Activated naive CD4-positive, alpha-beta T cell treated with anti-CD3 and anti-CD28 coated beads, Interleukin-2, amount 50 U/mL, for 24 hours (primary cell): ENCODE results near the gene MARK2.

Source experiments
- H3K27ac Mint-ChIP-seq: one replicate; pipeline ENCODE4 v1.8.0; 2021; ENCODE audit warnings: mild to moderate bottlenecking, mixed read lengths
- H3K27me3 Mint-ChIP-seq: one replicate; pipeline ENCODE4 v1.8.0; 2021; ENCODE audit warnings: mixed read lengths
- H3K36me3 Mint-ChIP-seq: one replicate; pipeline ENCODE4 v1.8.0; 2021; ENCODE audit warnings: mixed read lengths
- H3K4me1 Mint-ChIP-seq: one replicate; pipeline ENCODE4 v1.8.0; 2021; ENCODE audit warnings: mixed read lengths
- H3K4me3 Mint-ChIP-seq: one replicate; pipeline ENCODE4 v1.8.0; 2021; ENCODE audit warnings: mild to moderate bottlenecking, mixed read lengths
- H3K9me3 Mint-ChIP-seq: one replicate; pipeline ENCODE4 v1.8.0; 2021; ENCODE audit warnings: mixed read lengths

Gene MARK2

GRCh38 chr11:63913866-63914830 is 75.2 kb downstream of the MARK2 start:
- H3K27ac Mint-ChIP-seq: no peak overlapping the region
- no peak overlapping the region for H3K4me3 Mint-ChIP-seq
- H3K4me1 Mint-ChIP-seq: peaks cover 10% of the 10 kb centered on the region
- H3K36me3 Mint-ChIP-seq: no peaks in the 10 kb centered on the region
- H3K27me3 Mint-ChIP-seq: no peaks in the 10 kb centered on the region
- no peaks in the 10 kb centered on the region for H3K9me3 Mint-ChIP-seq

- Mint-ChIP-seq H3K4me1 (peaks cover 10% of the 10 kb centered on the region), H3K9me3 (no peaks in the 10 kb centered on the region), H3K27me3 (no peaks in the 10 kb centered on the region), H3K36me3 (no peaks in the 10 kb centered on the region), H3K27ac (no peak overlapping the region), H3K4me3 (peak overlapping the region; percentile 19)
Measured at GRCh38 chr11:63914896-63915691, 76.2 kb downstream of the MARK2 start.

DNA sequence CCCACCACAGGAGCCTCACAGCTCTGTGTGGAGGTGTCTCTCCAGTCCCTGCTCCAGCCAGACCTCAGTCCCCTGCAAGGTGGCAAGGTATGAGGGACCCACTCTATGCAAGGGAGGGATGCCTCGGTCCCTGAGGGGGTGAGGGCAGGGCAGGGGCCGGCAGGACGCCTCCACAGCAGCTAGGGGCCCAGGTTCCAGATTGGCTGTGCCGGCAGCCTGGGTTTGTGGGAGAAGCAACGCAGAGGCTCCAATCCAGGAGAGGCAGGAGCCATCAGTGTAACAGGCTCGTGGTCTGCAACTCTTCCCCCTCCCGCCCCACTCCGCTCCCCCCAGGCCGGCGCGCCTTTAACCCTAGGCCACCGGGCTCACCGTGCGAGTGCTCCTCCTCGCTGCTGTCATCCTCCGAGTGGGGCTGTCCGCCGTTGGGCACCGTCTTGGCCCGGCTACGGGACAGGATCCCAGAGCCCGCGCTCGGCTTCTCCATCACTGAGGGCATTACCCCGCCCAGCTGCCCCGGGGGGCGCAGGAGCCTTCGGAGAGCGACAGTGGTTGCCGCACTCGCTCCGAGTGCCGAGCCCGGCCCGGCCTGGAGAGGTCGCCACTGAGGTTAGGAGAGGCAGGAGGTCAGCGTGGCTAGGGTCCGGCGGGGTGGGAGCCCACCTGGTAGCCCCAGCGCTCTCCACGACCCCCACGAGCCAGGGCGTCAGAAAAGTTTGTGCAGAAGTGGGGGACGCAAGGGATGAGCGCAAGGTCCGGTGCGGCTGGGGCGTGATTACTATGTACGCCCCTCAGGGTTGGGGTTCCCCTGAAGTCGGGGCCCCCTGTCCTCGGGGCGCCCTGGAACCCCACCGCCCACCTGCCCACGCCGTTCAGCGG is 77.3 kb downstream of the MARK2 start:
- Mint-ChIP-seq H3K27me3 (no peaks in the 10 kb centered on the region), H3K36me3 (no peaks in the 10 kb centered on the region), H3K4me3 (peak overlapping the region; percentile 85), H3K27ac (peak overlapping the region; percentile 41), H3K9me3 (no peaks in the 10 kb centered on the region), H3K4me1 (peaks cover 10% of the 10 kb centered on the region)

DNA sequence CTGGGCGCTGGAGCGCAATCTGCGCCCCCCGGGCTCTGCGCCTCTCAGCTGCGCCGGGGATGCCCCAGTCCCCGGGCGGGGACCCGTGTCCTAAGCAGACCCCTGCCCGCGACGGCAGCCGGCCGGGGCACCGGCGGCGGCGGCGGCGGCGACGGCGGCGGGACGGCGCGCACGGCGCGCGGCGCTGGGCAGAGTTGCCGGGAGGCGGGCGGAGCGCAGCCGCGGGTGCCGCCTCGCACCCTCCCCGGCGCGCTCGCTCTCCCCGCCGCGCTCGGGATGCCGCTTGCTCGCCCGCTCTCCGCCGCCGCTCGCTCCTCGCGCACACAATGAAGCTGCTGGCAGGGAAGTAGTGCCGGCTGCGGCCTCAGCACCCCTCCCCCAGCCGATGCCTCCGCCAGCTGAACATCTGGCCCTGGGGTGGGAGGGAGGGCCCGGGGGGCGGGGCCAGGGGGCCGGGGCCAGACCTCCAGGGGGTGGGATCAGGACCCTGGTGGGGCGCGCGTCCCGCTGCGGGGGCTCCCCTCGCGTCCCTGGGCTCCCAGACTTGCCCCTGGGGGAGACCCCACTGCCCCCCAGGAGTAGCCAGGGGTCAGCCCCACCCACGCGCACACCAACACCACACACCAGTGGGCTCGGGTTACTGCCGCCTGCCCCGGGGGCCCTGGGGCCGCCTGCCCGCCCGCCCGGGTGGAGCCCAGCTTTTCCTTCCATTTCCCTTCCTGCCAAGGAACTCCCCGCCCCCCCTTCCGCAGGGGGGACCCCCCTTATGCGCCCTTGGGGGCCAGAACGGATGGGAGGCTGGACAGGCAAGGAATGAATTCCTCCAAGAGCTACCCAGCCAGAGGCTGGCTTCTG is 78.2 kb downstream of the MARK2 start, which contains the start of gene RCOR2:
RCOR2 (minus strand) TSS at position 328 of the 855 bp plus-strand sequence. CDS start 708 bp downstream, outside the sequence.
- Mint-ChIP-seq H3K27ac (peak within 1 kb of the TSS; percentile 41), H3K4me1 (peaks cover 10% of the 10 kb centered on the region), H3K9me3 (no peaks in the 10 kb centered on the region), H3K36me3 (no peaks in the 10 kb centered on the region), H3K27me3 (no peaks in the 10 kb centered on the region), H3K4me3 (peak within 1 kb of the TSS; percentile 85)

- no peaks in the 10 kb centered on the region for H3K9me3 Mint-ChIP-seq
- H3K4me1 Mint-ChIP-seq: peaks cover 10% of the 10 kb centered on the region
- H3K27me3 Mint-ChIP-seq: no peaks in the 10 kb centered on the region
- H3K36me3 Mint-ChIP-seq: no peaks in the 10 kb centered on the region
- no peak overlapping the region for H3K27ac Mint-ChIP-seq
- H3K4me3 Mint-ChIP-seq: peak overlapping the region; percentile 55
Measured at GRCh38 chr11:63917692-63918506, 79.0 kb downstream of the MARK2 start.

DNA sequence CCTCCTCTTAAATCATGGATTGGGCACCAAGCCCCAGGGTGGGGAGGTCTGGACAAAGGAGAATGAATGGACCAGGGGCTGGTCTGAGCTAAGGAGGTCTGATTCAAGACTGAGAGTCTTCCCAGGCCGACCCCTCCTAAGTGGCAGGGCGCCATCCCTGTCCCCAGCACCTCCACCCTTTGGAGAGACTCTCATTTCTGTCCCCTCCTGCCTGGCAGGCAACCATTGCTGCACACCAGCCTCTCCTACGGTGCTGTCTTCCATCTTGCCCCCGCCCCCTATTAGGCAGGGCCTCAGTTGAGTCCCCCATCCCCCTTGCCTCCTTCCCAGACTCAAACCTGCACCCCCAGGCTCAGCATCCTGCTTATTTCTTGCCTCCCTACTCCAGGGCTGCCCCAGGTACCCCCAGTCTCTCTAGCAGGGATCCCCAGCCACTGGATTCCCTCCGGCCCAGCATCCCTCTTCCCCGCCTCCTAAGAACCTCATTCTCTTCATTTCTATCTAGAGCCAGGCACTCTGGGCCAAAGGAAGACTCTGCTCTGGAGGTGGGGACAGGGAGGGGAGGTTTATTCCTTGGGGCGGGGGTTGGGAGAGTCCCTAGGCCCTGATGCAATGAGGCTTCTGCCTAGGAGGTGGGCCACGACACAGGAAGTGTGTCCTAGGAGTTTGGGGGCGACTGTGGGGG is 79.7 kb downstream of the MARK2 start:
- no peaks in the 10 kb centered on the region for H3K36me3 Mint-ChIP-seq
- no peaks in the 10 kb centered on the region for H3K27me3 Mint-ChIP-seq
- H3K27ac Mint-ChIP-seq: no peak overlapping the region
- H3K9me3 Mint-ChIP-seq: no peaks in the 10 kb centered on the region
- H3K4me1 Mint-ChIP-seq: peaks cover 10% of the 10 kb centered on the region
- H3K4me3 Mint-ChIP-seq: peak overlapping the region; percentile 47

GRCh38 chr11:63919267-63920125 is 80.6 kb downstream of the MARK2 start:
- H3K36me3 Mint-ChIP-seq: no peaks in the 10 kb centered on the region
- H3K4me3 Mint-ChIP-seq: no peak overlapping the region
- H3K9me3 Mint-ChIP-seq: no peaks in the 10 kb centered on the region
- peaks cover 10% of the 10 kb centered on the region for H3K4me1 Mint-ChIP-seq
- H3K27me3 Mint-ChIP-seq: peaks cover under 1% of the 10 kb centered on the region
- no peak overlapping the region for H3K27ac Mint-ChIP-seq

- H3K36me3 Mint-ChIP-seq: no peaks in the 10 kb centered on the region
- H3K9me3 Mint-ChIP-seq: no peaks in the 10 kb centered on the region
- peaks cover 10% of the 10 kb centered on the region for H3K4me1 Mint-ChIP-seq
- H3K27ac Mint-ChIP-seq: no peak overlapping the region
- no peak overlapping the region for H3K4me3 Mint-ChIP-seq
- H3K27me3 Mint-ChIP-seq: peaks cover 1% of the 10 kb centered on the region
Measured at GRCh38 chr11:63920126-63920938, 81.4 kb downstream of the MARK2 start.

DNA sequence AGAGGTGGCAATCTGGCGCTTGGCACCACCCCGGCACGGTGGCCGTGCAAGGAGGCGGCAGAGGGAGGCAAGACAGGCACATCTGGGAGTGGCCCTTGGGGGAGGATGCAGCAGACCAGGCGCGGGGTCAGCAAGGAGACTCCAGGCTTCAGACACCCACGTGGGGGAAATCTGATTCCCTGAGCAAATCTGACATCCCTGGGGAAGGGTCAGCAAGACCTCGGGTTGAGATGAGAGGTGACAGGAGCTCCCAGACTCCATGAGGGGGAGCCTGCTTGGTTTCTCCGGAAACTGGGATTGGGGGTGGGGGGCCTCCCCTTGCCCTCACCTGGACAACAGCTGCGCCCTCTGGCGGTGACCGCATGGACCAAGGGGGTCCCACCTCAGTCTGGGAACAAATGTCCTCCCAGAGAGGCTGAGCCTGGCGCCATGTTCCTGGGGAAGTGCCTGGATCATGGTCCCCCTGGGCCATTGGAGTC is 82.1 kb downstream of the MARK2 start:
- Mint-ChIP-seq H3K9me3 (no peaks in the 10 kb centered on the region), H3K36me3 (no peaks in the 10 kb centered on the region), H3K27ac (no peak overlapping the region), H3K27me3 (peaks cover 1% of the 10 kb centered on the region), H3K4me3 (no peak overlapping the region), H3K4me1 (peaks cover 10% of the 10 kb centered on the region)

- H3K27me3 Mint-ChIP-seq: peaks cover 1% of the 10 kb centered on the region
- no peak overlapping the region for H3K4me3 Mint-ChIP-seq
- H3K9me3 Mint-ChIP-seq: no peaks in the 10 kb centered on the region
- H3K27ac Mint-ChIP-seq: no peak overlapping the region
- H3K4me1 Mint-ChIP-seq: peaks cover 7% of the 10 kb centered on the region
- no peaks in the 10 kb centered on the region for H3K36me3 Mint-ChIP-seq
Measured at GRCh38 chr11:63922673-63923192, 83.8 kb downstream of the MARK2 start.

GRCh38 chr11:63923319-63923718 is 84.4 kb downstream of the MARK2 start:
- no peaks in the 10 kb centered on the region for H3K9me3 Mint-ChIP-seq
- H3K27me3 Mint-ChIP-seq: peaks cover 5% of the 10 kb centered on the region
- H3K4me3 Mint-ChIP-seq: no peak overlapping the region
- no peaks in the 10 kb centered on the region for H3K36me3 Mint-ChIP-seq
- peaks cover 6% of the 10 kb centered on the region for H3K4me1 Mint-ChIP-seq
- H3K27ac Mint-ChIP-seq: no peak overlapping the region

DNA sequence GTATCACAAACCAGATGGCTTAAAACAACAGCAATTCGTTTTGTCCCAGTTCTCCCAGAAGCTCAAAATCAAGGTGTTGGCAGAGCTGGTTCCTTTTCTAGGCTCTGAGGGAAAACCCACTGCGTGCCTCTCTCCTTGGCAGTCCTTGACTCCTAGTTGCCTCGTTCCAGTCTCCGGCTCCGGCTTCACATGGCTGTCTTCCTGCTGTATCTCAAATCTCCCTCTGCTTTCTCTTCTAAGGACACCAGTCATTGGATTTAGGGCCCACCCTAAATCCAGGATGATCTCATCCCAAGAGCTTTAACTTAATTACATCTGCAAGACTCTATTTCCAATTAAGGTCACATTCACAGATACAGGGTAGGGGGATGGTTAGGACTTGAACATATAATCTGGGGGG is 90.7 kb downstream of the MARK2 start:
- H3K36me3 Mint-ChIP-seq: no peaks in the 10 kb centered on the region
- no peaks in the 10 kb centered on the region for H3K4me1 Mint-ChIP-seq
- no peaks in the 10 kb centered on the region for H3K9me3 Mint-ChIP-seq
- H3K27ac Mint-ChIP-seq: no peak overlapping the region
- no peak overlapping the region for H3K4me3 Mint-ChIP-seq
- peaks cover 4% of the 10 kb centered on the region for H3K27me3 Mint-ChIP-seq
